IPS DF 6.9 (cell line): ENCODE data around the gene RPS6KA3.

Experiments used
- DNase-seq: peaks from one replicate; pipeline ENCODE4 v3.0.0-alpha.2; 2013; ENCODE audit warnings: low read depth, low spot score
- H3K27ac ChIP-seq: one replicate; pipeline ENCODE4 v1.5.1; 2013; ENCODE audit warnings: low read length, control low read depth
- H3K27me3 ChIP-seq: 2 replicates; pipeline ENCODE4 v1.6.1; 2013; ENCODE audit warnings: mild to moderate bottlenecking, low read length; ENCODE audit not compliant: control insufficient read depth, insufficient read depth
- H3K36me3 ChIP-seq: 2 replicates; pipeline ENCODE4 v1.6.1; 2013; ENCODE audit warnings: low read length; ENCODE audit not compliant: control insufficient read depth, insufficient read depth
- H3K4me1 ChIP-seq: 2 replicates; pipeline ENCODE4 v1.6.1; 2013; ENCODE audit warnings: low read length; ENCODE audit not compliant: control insufficient read depth, insufficient read depth
- H3K4me3 ChIP-seq: 2 replicates; pipeline ENCODE4 v1.5.1; 2013; ENCODE audit warnings: mild to moderate bottlenecking, low read length
- H3K9me3 ChIP-seq: 2 replicates; pipeline ENCODE4 v1.6.1; 2013; ENCODE audit warnings: low read length, inconsistent platforms; ENCODE audit not compliant: control insufficient read depth, insufficient read depth
- WGBS: extraction: QIAGEN DNeasy Blood & Tissue Kit; methylation state at CpG from one replicate; pipeline ENCODE4 v1.1.7; 2013; ENCODE audit warnings: mixed read lengths, missing lambda C conversion rate; ENCODE audit not compliant: insufficient read length, insufficient coverage; 5-methylcytosine and 5-hydroxymethylcytosine counted together

The RPS6KA3 gene

DNA sequence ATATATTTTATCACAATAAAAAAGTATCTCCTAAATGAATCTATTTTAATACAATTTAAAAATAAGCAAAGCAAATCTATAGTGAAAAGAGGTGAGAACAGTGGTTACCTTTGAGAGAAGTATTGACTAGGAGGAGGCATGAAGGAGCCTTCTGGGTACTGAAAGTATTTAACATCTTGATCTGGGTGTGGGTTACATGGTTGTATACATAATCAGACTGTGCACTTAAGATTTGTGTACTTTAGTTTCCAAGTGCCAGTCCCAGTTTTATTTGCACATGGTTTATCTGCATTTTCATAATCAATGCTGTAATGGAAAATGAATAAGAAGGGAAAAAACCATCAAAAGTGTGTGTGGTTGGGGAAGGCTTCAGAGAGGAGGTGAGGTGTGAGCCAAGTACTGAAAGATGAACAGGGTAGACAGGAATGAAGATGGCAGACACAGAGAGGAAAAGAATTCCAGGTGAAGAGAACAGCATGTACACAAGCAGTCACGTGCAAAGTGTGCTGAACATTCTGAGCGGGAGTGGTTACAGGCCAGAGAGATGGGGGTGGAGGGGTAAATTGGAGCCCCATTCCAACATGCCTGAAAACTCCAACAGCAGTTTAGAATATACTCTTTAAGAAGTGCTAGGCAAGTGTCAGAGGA lies 164.7 kb downstream of the RPS6KA3 start:
- Histone ChIP-seq H3K36me3 (no peaks in the 10 kb centered on the region), H3K27ac (no peak overlapping the region), H3K9me3 (no peaks in the 10 kb centered on the region), H3K4me3 (no peak overlapping the region), H3K27me3 (no peaks in the 10 kb centered on the region), H3K4me1 (no peaks in the 10 kb centered on the region)
- DNase-seq: no peak
- no CpG with 5 or more reads among the region's 2 CpGs for WGBS
